Measurements from ENCODE around the gene ROBO4. TPM values are rescaled to one million over a fixed set of nuclear protein-coding genes. Genes with fewer than 3 reads are reported as not detected.

ROBO4 gene
- total and polyA plus RNA-seq, 2 of the 13 experiments (the other 11 are each of a cell fraction or from before 2014, with no cell fraction given), result 0.07 to 1.1 TPM

- TF ChIP-seq MNT (IDR thresholded peaks at IDR 0.05) (no peak), SPEN (CRISPR knock-in tag; IDR thresholded peaks at IDR 0.05; ENCODE audit: low read depth) (0 out of 2 replicates have a peak, but pooled peaks have one; percentile 11), POLR2G (IDR thresholded peaks at IDR 0.05; ENCODE audit: low read depth, low read length) (peak; percentile 77), FOXO1 (CRISPR knock-in tag; IDR thresholded peaks at IDR 0.05) (no peak), PPARG (CRISPR knock-in tag; conservative IDR thresholded peaks at IDR 0.05) (no peak), EHMT2 (IDR thresholded peaks at IDR 0.05; ENCODE audit: borderline replicate concordance, low read depth, low read length) (no peak), ZNF496 (CRISPR knock-in tag; IDR thresholded peaks at IDR 0.05; ENCODE audit: insufficient replicate concordance) (no peak), HMGXB3 (CRISPR knock-in tag; IDR thresholded peaks at IDR 0.05; ENCODE audit: borderline replicate concordance) (no peak), ZBTB37 (CRISPR knock-in tag; IDR thresholded peaks at IDR 0.05) (no peak), TOE1 (CRISPR knock-in tag; IDR thresholded peaks at IDR 0.05) (no peak), SMARCC2 (IDR thresholded peaks at IDR 0.05) (no peak), ZFP1 (CRISPR knock-in tag; IDR thresholded peaks at IDR 0.05) (0 out of 2 replicates have a peak, but pooled peaks have one; percentile 22), REXO4 (CRISPR knock-in tag; IDR thresholded peaks at IDR 0.05; ENCODE audit: borderline replicate concordance) (no peak), ATF4 (CRISPR knock-in tag; IDR thresholded peaks at IDR 0.05) (no peak), XBP1 (CRISPR knock-in tag; IDR thresholded peaks at IDR 0.05) (no peak), ZFP36L2 (CRISPR knock-in tag; IDR thresholded peaks at IDR 0.05) (no peak), CREB3 (CRISPR knock-in tag; IDR thresholded peaks at IDR 0.05) (0 out of 2 replicates have a peak, but pooled peaks have one; percentile 40), FOXK1 (CRISPR knock-in tag; IDR thresholded peaks at IDR 0.05; ENCODE audit: borderline replicate concordance, low read depth) (no peak), ZNF160 (CRISPR knock-in tag; IDR thresholded peaks at IDR 0.05) (no peak), DPF2 (CRISPR knock-in tag; IDR thresholded peaks at IDR 0.05; ENCODE audit: borderline replicate concordance, low read depth) (no peak)
Measured at GRCh38 chr11:124935548-124936514, 38.2 kb upstream of the ROBO4 start, which contains the start of gene HEPACAM (continued).

Measured in HepG2 (cell line).